Transverse colon (tissue), 4 donors: ENCODE measurements around the gene TNN. TPM values are rescaled to one million over a fixed set of nuclear protein-coding genes. Genes with fewer than 3 reads are reported as not detected.

ENCODE experiments used
- DNase-seq: peaks from one replicate; pipeline ENCODE4 v3.0.0-alpha.2; 2019
- H3K27ac ChIP-seq, 4 donors: fragments of 200-600 bp; sonication (generic); 2 replicates each; pipeline ENCODE4 v1.5.1; 2016 to 2018; ENCODE audit warnings: inconsistent platforms in 4 of 4
- H3K27me3 ChIP-seq: fragments of 200-600 bp; sonication (generic); 2 replicates; pipeline ENCODE4 v1.5.1; 2017; ENCODE audit warnings: inconsistent platforms
- H3K36me3 ChIP-seq, 4 donors: fragments of 200-600 bp; sonication (generic); 2 replicates each; pipeline ENCODE4 v1.5.1; 2017 to 2019; ENCODE audit warnings: inconsistent platforms in 4 of 4
- H3K4me1 ChIP-seq, 4 donors: fragments of 200-600 bp; sonication (generic); 2 replicates each; pipeline ENCODE4 v1.5.1; 2017 to 2020; ENCODE audit warnings: inconsistent platforms in 4 of 4
- H3K4me3 ChIP-seq, 4 donors: fragments of 200-600 bp; sonication (generic); 1 replicate in 1 of 4; 2 replicates in 3 of 4; pipeline versions ENCODE4 v1.5.1 to v1.6.1; 2017 to 2019; ENCODE audit warnings: inconsistent platforms in 4 of 4
- H3K9me3 ChIP-seq, 2 donors: fragments of 200-600 bp; sonication (generic); 2 replicates each; pipeline ENCODE4 v1.5.1; 2017 to 2019; ENCODE audit warnings: inconsistent platforms in 2 of 2
- CTCF ChIP-seq, 5 experiments: fragments of 200-600 bp in 3 of 5; fragments of 450-650 bp in 2 of 5; sonication (generic) in 3 of 5; IDR thresholded peaks; 1 replicate in 2 of 5; 2 replicates in 3 of 5; pipeline ENCODE4 v1.5.1; 2016 to 2017; ENCODE audit warnings: antibody characterized with exemption in 5 of 5, inconsistent platforms in 3 of 5, mild to moderate bottlenecking in 2 of 5, moderate library complexity in 1 of 5
- EP300 ChIP-seq: sonication (generic); formaldehyde crosslinking; IDR thresholded peaks from one replicate; pipeline ENCODE4 v1.6.1; 2017; ENCODE audit warnings: antibody characterized with exemption, low read depth
- POLR2A ChIP-seq: fragments of 450-650 bp; IDR thresholded peaks from one replicate; pipeline ENCODE4 v1.6.1; 2016; ENCODE audit warnings: antibody characterized with exemption, mild to moderate bottlenecking, moderate library complexity
- POLR2AphosphoS5 ChIP-seq, 3 donors: sonication (generic); formaldehyde crosslinking; IDR thresholded peaks; one replicate each; pipeline ENCODE4 v1.6.1; 2016; ENCODE audit warnings: antibody characterized with exemption in 3 of 3
- WGBS, 2 donors: methylation state at CpG; one replicate each; pipeline ENCODE4 v1.1.5; 2018; ENCODE audit warnings: low coverage in 1 of 2; 5-methylcytosine and 5-hydroxymethylcytosine counted together
- in situ Hi-C, 4 donors: fragments of 200-750 bp; cut with MboI; loops; one replicate each; pipeline versions ENCODE4 v1.15.0 to v1.15.1; 2017; ENCODE audit warnings: low sequenced_read_pairs in 3 of 4, low pct_ligation_motif_present in 1 of 4, low pct_unique_long_range_greater_than_20kb in 1 of 4
- intact Hi-C: fragments of 100-400 bp; cut with DNase I; formaldehyde crosslinking; loops from one replicate; pipeline ENCODE4 v1.15.1; 2023; ENCODE audit warnings: low total_unique reads
- total RNA-seq, 4 donors: library from RNA; depleted of rRNA; stranded (reverse); fragments of >200 nt; gene quantifications; one replicate each; pipeline ENCODE4 v1.1.0, GENCODE V29; 2016

Gene TNN
- total RNA-seq, 4 donors from 2014 or later, result 0.14 TPM; not detected in 3

- no peaks in the 10 kb centered on the region for H3K9me3 ChIP-seq
- 92 to 93% methylated on average over 2 of the region's 2 CpGs for WGBS, 2 donors
- peaks cover 9 to 18% (median 13%) of the 10 kb centered on the region in 4 donors for H3K4me1 ChIP-seq
- no peaks in the 10 kb centered on the region for H3K36me3 ChIP-seq
- no peak overlapping the region for H3K4me3 ChIP-seq
- no peak for DNase-seq
- no peak overlapping the region for H3K27ac ChIP-seq
- intact Hi-C loops (no loop called here), in situ Hi-C loops (loop anchor here in 3 of 4 donors (25.0 kb wide), 2 partner anchors 113 to 288 kb away; no protein-coding TSS in a partner anchor)
- H3K27me3 ChIP-seq, result no peaks in the 10 kb centered on the region
- no peak for TF ChIP-seq POLR2A
- no peak for TF ChIP-seq POLR2AphosphoS5 (IDR thresholded peaks at IDR 0.05)
- no peak for TF ChIP-seq EP300
- TF ChIP-seq CTCF (IDR thresholded peaks at IDR 0.05), result no peak
Observed at GRCh38 chr1:175024773-175025172, 42.9 kb upstream of the TNN start.

DNA sequence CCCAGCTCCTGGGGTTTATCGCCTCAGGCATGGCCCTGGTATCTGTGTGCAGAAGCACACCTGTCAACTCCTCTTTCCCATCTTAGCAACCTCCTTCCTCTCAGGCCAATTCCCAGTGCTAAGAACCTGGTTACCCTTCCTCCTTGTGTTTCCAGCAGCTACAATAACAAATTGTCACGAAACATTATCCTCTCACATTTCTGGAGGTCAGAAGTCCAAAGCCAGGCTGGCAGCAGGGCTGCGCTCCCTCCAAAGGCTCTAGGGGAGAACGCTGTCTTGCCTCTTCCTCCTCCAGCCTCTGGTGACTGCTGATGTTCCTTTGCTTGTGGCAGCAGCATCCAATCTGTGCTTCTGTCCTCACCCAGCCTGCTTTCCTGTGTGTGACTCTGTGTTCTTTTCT is 33.7 kb upstream of the TNN start:
- no peak for DNase-seq
- intact Hi-C loops, result loop anchor here (5.0 to 10.0 kb wide), 3 partner anchors 91 to 281 kb away; no protein-coding TSS in a partner anchor

DNA sequence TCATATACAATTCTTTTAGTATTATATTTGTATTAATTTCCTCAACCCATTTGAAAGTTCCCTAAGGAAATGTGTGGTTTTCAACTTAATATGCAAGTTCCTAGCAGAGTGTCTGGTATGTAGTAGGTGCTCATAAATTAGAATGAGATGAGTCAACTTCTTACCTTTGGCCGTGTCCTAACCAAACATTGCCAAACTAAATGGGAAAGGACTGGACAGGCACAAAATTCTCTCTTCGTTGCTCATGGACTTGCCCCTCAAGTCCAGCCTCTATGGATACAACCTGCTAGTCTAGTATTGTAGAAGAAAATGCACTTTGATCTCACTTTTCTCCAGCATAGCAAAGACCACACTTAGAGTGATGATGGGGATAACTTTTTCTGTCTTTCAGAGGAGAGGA is 32.9 kb upstream of the TNN start:
- Histone ChIP-seq H3K9me3 (no peaks in the 10 kb centered on the region), H3K4me1 (no peaks in the 10 kb centered on the region), H3K27ac (no peak overlapping the region), H3K4me3 (no peak overlapping the region), H3K27me3 (no peaks in the 10 kb centered on the region), H3K36me3 (no peaks in the 10 kb centered on the region)
- no peak for DNase-seq
- intact Hi-C loops, result loop anchor here (5.0 to 10.0 kb wide), 3 partner anchors 90 to 280 kb away; no protein-coding TSS in a partner anchor
- 59 to 66% methylated on average over 2 of the region's 2 CpGs for WGBS, 2 donors
- in situ Hi-C loops, result loop anchor here (10.0 to 25.0 kb wide), 4 partner anchors 90 to 290 kb away; no protein-coding TSS in a partner anchor
- TF ChIP-seq POLR2A (no peak), EP300 (no peak), POLR2AphosphoS5 (IDR thresholded peaks at IDR 0.05) (no peak), CTCF (IDR thresholded peaks at IDR 0.05) (no peak)

More for the DNA sequence above, 33.7 kb upstream of the TNN start:
- Histone ChIP-seq H3K27ac (no peak overlapping the region), H3K4me3 (no peak overlapping the region), H3K9me3 (no peaks in the 10 kb centered on the region), H3K27me3 (no peaks in the 10 kb centered on the region), H3K4me1 (no peaks in the 10 kb centered on the region), H3K36me3 (no peaks in the 10 kb centered on the region)
- TF ChIP-seq EP300, result no peak
- no peak for TF ChIP-seq CTCF (IDR thresholded peaks at IDR 0.05)
- no peak for TF ChIP-seq POLR2AphosphoS5 (IDR thresholded peaks at IDR 0.05)
- TF ChIP-seq POLR2A, result no peak
- in situ Hi-C loops, result loop anchor here (10.0 to 25.0 kb wide), 4 partner anchors 91 to 291 kb away; no protein-coding TSS in a partner anchor
- WGBS, 2 donors, result 77 to 85% methylated on average over 3 to 4 of the region's 4 CpGs

GRCh38 chr1:175035865-175036264 is 31.8 kb upstream of the TNN start:
- intact Hi-C loops, result loop anchor here (10.0 kb wide), 2 partner anchors 89 to 279 kb away; no protein-coding TSS in a partner anchor
- TF ChIP-seq CTCF (IDR thresholded peaks at IDR 0.05), result no peak
- TF ChIP-seq POLR2AphosphoS5 (IDR thresholded peaks at IDR 0.05), result no peak
- TF ChIP-seq POLR2A, result no peak
- no peak for TF ChIP-seq EP300
- Histone ChIP-seq H3K4me1 (no peaks in the 10 kb centered on the region), H3K4me3 (no peak overlapping the region), H3K9me3 (no peaks in the 10 kb centered on the region), H3K27ac (no peak overlapping the region), H3K36me3 (no peaks in the 10 kb centered on the region), H3K27me3 (no peaks in the 10 kb centered on the region)
- WGBS, 2 donors, result 89 to 90% methylated on average over 5 to 6 of the region's 6 CpGs
- no peak for DNase-seq
- in situ Hi-C loops, result loop anchor here (10.0 to 25.0 kb wide), 4 partner anchors 89 to 289 kb away; no protein-coding TSS in a partner anchor
